Kasumi-1 (cell line): ENCODE data around the gene TBC1D10B.
"Not testable (repeated sequence)": the region's sequence is repeated elsewhere in the genome, so short reads cannot be mapped to it uniquely, and the experiment has no call there.

Experiments
- DNase-seq, 2 experiments: peaks; one replicate each; lab custom pipeline; 2025; lab: John Stamatoyannopoulos, UW

Gene TBC1D10B

DNA sequence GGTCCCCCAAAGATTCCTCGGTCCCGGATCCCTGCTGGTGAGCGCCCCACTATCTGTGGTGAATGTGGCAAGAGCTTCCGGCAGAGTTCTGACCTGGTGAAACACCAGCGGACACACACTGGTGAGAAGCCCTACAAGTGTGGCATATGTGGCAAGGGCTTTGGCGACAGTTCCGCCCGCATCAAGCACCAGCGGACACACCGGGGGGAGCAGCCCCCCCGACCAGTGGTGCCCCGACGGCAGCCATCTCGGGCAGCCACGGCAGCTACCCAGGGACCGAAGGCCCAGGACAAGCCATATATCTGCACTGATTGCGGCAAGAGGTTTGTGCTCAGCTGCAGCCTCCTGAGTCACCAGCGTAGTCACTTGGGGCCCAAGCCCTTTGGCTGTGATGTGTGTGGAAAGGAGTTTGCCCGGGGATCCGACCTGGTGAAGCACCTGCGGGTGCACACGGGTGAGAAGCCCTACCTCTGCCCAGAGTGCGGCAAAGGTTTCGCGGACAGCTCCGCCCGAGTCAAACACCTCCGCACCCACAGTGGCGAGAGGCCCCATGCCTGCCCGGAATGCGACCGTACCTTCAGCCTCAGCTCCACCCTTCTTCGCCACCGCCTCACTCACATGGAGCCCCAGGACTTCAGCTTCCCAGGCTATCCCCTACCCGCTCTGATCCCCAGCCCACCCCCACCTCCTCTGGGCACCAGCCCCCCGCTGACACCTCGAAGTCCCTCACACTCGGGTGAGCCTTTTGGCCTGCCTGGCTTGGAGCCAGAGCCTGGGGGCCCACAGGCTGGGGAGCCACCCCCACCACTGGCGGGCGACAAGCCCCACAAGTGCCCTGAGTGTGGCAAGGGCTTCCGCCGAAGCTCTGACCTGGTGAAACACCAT is 27.7 kb upstream of the TBC1D10B start:
- DNase-seq, result no peak

DNA sequence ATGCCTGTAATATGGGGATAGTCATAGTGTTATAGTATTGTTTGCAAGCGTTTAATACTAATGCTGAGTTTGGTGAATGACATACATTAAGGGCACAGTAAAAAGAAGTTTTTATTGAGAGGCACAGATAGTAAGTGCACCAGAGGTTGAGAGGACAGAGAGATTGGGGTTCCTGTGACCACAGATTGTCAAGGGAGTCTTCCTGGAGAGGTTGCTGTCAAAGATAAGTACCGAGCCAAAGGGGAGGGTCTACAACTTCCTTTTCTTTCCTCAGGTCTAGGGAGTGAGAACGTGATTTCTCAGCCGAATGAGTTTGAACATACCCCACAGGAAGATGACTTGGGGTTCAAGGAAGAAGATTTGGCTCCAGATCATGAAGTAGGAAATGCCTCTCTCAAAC is 26.8 kb upstream of the TBC1D10B start:
- DNase-seq, result no peak

DNA sequence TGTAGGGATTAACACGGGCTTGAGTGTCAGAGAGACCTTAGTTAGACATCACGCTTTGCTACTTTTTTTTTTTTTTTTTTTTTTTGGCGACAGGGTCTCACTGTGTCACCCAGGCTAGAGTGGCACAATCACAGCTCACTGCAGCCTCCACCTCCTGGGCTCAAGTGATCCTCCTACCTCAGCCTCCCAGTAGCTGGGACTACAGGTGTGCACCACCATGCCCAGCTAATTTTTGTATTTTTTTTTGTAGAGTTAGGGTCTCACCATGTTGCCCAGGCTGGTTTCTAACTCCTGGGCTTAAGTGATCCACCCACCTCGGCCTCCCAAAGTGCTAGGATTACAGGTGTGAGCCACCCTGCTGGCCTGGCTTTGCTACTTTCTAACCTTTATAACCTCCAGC is 26.3 kb upstream of the TBC1D10B start:
- not testable (repeated sequence) for DNase-seq

DNA sequence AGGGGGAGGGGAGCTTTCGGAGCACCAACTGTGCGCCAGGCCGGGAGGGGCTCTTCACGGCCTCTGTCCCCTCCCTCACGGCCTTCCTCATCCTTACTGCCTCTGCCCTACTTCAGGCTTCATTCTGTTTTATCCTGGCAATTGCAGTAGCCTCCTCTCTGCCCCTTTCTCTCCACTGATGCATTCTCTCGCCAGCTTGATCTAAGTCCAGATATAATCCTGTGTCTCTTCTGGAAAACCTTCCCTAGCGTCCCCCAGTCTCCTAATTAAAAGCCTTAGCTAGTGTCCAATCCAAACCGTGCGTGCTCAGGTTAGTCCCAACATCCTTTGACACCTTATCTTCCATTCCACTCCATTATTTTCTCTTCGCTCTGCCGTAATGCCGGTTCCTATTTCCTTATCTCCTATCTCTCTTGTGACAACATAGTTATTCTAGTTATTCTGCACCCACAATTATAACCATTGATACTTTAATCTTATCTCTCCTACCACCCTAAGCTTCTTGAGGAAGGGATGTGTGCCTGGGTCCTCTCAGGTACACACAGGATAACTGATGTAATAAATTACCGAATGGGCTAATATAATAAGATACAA is 25.8 kb upstream of the TBC1D10B start:
- no peak for DNase-seq

DNA sequence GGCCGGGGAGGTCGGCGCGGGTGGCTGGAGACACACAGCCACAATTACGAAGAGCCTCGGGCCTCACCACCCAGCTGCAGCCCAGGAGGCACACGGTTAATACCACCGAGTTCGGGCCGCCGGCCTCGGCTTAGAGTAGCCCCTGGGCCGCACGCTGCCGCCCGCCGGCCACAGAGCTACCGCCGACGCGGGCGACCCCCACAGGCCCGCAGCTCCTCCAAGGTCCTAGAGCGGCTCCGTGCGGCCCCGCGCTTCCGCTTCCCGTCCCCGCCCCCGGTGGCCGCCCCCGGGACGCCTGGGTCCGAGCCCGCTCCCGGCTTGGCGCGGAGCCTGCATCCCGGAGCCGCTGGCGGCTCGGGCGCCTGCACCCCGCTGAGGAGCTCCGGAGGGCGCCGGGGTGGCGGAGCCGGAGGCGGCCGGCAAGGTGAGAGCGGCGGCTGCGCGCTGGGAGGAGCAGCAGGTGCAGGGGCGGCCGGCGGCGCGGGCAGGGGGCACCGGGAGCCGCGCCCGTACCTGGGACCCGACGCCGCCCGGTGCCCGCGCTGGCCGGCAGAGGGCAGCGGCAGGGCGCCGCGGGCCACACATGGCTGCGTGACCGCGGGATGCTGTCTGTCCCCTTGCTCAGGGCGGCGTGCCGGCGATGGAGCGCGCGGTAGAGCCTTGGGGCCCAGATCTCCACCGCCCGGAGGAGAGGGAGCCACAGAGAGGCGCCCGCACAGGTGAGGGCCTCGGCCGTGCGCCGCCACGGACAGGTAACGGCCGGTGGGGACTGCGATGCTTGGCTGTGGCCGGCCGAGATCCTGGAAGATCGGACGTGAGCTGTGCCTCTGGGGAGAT is 25.1 kb upstream of the TBC1D10B start, which contains the start of gene ZNF48:
TSS of gene ZNF48 (plus strand) at position 266 of the 837 bp plus-strand sequence. CDS start at position 641, 375 bp downstream.
- peak; percentile 24 to 36 for DNase-seq

DNA sequence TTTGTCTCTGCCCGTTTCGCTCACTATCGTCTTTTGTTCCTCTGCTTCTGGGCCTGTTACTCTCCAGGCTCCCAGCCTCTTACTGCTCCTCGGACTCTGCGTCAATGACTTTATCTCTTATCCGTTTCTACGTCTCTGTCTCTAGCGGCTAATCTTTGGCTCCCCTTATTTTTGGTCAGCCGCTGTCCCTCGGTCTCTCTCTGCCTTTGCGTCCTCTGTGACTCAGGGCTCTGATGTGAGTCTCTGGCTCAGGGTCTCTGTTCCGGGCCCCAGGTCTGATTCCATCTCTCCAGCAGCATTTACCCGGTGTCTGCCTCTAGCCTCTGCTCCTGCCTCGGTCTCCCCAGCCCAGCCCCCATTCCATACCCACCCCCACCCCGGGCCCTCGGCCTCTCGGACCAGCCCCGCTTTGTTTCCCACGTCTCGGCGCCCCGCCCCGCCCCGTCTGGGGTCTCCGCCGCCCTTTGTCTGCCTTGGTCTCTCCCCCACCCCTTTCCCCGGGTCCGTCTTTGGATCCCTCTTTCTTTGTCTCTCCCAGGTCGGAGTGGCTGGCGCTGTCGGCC is 24.4 kb upstream of the TBC1D10B start:
- no peak for DNase-seq

DNA sequence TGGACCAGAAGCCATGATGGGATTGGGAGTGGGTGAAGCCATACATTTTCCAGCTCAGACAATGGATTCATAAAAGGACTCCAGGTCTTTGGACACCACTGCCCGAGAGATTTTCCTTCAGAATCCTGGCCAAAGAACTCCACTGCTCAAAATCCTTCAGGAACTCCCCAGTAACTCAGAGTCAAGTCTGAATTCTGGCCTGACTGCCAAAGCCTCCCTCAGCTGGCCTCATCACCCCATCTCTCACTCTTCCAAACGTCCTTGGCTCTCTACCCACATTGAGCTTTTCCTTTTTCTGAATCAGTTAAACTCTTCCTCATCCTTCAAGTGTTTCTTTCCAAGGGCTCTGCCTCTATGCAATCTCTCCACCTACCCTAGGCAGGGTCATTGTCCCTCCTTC is 13.2 kb upstream of the TBC1D10B start:
- DNase-seq, result no peak

DNA sequence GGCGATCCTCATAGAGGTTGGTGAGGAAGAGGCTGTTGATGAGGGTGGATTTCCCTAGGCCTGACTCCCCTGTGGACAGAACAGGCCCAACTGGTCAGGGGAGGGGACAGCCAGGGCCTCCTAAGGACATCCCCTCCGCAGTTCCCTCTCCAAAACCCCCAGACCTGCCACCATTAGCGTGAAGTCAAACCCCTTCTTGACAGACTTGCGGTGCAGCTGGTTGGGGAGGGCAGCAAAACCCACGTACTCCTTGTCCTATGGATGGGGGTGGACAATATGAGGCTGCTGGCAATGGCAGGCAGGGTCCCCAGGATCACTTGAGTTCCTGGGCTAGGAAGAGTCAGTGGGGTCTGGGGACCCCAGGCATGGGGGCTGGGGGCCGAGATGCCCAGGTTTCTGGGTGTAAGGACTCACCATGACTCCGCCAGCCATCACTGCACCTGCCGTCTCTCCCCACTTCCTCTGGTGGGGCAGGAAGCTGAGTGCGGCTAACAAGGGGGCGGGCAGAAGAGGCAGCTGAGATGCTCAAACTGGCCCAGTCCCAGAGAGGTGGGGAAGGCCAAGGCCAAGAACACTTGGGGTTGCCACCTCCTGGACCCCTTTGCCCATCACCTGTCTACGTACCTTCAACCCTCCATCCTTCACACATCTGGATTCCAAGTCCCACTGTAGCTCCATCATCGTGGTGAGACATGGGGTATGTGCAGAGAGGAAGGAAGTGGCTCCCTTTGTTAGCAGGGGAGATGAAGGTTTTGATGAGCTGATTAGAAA is 12.0 kb upstream of the TBC1D10B start, which contains the start of gene SEPTIN1:
TSS of gene SEPTIN1 (minus strand) at position 451 of the 771 bp plus-strand sequence. CDS start at position 432, 19 bp downstream.
- no peak for DNase-seq

DNA sequence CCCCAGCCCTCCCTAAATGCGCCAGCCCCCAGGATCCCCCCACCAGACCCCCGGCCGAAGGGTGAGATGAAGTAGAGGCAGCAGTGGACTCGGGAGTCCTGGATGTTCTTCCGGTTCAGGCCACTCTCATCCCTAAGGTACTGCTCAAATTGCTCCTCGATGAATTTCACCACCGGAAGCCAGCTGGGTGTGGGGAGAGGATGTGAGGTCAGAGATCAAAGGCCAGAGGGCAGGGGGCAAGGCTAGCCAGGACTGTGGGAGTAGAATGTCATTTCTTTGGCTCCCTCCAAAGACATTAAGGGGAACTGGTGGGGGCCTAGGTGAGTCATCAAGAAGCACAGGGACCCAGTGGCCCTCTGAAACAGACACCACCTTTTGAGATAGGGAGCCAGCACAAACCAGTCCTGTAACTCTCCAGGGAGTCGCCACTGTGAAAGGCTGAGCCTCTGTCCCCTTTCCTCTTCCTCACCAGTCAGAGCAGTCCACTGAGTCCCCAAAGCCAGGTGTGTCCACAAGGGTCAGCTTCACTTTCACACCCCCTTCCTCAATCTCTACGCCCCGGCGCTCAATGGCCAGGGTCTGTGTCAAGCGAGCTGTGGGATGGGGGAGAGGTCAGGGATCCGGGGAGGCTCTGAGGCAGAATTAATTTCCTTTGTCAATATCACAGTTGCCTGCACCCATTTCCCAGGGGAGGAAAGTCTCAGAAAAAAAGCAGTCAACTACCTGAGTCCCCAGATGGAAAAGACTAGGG is 11.2 kb upstream of the TBC1D10B start:
- no peak for DNase-seq

DNA sequence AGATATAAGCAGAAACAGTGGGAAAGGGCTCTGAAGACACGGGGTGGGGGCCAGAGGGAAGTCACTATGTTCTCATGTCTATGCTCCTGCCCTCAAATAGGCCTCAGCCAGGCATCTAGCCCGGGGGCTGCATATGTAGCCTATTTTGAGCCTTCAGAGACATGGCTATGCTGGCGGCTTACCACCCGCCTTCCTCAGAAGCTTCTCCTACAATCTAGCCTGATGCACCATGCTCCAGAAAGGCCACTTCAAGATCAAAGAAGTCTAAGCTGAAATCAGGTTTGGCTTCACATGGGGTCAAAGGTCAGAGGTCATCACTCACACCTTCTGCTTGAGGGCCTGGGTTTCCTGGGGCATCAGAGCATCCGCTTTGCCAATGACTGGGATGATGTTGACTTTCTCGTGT is 10.5 kb upstream of the TBC1D10B start:
- no peak for DNase-seq

DNA sequence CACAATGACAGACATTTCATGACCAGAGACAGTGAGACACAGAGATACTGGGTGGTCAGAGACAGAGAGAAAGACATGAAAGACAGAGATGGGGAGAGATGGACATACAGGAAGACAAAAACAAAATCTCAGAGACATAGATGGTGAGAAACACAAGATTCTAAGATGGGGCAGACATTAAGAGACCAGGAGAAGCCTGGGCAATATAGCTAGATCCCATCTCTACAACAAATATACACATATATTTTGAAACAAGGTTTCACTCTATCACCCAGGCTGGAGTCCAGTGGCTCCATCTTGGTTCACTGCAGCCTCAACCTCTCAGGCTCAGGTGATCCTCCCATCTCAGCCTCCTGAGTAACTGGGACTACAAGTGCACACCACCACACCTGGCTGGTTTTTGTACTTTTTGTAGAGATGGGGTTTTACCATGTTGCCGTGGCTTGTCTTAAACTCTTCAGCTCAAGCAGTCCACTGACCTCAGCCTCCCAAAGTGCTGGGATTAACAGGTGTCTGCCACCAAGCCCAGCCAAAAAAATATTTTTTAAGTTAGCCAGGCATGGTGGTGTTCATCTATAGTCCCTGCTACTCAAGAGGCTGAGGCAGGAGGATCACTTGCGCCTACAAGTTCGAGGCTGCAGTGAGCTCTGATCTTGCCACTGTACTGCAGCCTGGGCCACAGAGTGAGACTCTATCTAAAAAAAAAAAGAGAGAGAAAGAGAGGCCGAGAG is 9.9 kb upstream of the TBC1D10B start:
- DNase-seq, result no peak

DNA sequence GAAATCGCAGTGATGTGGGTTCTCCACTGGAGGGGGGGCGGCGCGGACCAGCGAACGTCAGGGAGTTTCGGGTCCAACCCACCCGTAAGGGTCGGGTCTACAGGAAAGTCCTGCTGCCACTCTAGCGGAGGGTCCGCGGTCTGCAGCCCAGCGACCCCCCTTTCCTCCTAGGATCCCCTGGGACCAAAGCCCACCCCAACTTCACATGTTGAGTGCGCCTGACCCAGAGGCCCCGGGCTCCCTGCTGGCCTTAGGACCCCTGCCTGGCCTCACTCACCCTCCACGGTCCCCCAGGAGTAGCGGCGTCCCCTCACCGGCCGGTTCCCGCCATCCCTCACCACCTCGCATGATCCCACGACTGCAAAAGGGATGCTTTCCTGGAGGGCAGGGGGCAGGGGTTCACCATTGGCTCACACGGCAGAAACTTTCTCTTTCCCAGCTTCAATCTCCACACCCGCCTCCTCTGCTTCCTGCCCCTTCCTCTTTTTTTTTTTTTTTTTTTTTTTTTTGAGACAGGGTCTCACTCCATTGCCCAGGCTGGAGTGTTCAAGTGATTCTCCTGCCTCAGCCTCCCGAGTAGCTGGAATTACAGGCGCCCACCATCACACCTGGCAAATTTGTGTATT is 9.0 kb upstream of the TBC1D10B start:
- no peak for DNase-seq

DNA sequence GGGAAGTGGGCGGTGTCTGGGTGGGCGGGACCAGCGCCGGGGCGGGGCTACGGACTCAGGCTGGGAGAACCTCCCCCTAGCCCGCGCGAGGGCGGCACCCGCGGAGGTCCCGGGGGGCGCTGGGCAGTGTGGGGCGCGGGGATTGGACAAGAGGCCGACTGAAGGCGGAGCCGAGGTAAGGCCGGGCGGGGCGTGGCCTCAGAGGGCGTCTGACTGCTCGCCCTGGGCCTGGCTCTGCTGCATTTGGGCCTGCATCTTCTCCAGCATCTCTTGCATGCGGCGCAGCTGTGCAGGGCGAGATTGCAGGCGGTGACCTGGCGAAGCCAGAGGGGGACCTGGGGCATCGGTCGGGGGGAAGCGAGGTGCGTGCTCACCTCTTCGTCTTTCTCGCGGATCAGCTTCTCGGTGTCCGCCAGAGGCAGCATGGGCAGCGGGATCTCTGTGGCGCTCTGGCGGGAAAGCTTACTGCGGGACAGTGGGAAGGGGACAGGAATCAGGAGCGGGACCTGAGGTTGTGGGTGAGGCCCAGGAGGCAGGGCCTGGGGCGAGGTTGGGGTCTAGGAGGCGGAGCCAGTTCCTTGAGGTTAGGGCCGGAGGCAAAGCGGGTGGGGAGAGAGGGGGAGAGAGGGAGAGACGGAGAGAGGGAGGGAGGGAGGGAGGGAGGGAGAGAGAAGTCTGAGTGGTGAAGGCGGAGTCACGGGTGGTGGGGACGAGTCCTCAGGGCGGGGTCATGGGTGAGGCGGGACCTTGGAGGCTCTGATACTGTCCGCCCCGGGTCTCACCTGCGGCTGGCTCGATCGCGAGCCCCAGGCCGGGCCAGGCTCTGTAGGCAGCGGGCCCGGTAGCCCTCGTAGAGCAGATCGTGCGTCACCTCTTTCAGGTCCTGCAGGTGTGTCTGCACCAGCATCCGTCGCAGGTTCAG is 8.2 kb upstream of the TBC1D10B start:
- peak; percentile 71 to 79 for DNase-seq

DNA sequence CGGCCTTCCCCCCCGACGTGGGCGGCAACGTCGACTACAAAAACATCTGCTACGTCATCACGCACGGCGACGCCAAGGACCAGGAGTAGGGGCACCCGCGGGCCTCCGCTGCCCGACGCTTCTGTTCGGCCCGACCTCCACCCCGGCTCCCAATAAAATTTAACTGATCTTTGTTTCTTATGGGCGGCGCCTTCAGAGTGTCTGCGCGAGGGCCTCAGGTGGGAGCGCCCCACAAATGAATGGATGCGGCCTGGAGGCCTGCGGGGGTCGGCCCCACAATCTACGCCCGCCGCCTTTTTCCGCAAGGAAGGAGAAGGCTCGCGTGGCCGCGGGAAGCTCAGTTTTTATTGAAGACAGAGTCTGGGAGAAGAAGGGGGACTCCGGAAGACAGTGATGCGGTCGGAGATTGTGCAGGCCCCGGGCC is 7.5 kb upstream of the TBC1D10B start:
- DNase-seq, result peak; percentile 61 to 68

DNA sequence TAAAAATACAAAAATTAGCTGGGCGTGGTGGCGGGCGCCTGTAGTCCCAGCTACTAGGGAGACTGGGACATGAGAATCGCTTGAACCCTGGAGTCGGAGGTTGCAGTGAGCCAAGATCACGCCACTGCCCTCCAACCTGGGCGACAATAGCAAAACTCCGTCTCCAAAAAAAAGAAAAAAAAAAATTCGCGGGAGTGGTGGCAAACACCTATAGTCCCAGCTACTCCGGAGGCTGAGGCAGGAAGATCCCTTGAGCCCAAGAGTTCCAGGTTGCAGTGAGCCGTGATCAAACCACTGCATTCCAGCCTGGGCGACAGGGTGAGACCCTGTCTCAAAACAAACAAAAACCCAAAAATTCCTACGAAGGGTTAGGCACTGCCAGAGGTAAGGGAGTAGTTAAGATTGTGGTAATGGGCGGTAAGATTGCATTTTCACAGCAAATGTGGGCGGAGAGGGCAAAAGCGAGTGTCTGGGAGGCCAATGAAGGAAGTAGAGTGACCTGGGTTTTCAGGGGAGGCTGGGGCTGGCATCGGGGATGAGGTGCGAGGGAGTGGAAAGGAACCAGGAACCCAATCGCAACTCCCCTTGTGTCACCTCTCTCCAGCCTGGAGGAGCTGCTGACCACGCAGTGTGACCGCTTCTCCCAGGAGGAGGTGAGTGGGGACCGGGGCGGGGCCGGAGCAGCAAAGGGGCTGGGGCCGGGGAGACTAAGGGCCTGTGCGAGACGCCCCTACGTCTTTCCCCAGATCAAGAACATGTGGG is 6.9 kb upstream of the TBC1D10B start:
- peak; percentile 37 to 68 for DNase-seq

DNA sequence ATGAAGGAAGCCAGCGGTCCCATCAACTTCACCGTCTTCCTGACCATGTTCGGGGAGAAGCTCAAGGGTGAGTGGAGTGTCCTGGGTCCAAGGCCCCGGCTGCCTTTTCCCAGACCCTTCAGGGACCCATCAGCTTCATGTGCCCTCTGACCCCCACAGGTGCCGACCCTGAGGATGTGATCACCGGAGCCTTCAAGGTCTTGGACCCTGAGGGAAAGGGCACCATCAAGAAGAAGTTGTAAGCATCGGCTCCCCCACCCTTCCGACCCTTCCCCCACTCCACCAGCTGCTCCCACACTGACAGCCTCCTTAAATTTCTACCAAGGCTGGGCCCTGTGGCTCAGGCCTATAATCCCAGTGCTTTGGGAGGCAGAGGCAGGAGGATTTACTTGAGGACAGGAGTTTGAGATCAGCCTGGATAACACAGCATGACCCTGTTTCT is 6.2 kb upstream of the TBC1D10B start:
- no peak for DNase-seq

DNA sequence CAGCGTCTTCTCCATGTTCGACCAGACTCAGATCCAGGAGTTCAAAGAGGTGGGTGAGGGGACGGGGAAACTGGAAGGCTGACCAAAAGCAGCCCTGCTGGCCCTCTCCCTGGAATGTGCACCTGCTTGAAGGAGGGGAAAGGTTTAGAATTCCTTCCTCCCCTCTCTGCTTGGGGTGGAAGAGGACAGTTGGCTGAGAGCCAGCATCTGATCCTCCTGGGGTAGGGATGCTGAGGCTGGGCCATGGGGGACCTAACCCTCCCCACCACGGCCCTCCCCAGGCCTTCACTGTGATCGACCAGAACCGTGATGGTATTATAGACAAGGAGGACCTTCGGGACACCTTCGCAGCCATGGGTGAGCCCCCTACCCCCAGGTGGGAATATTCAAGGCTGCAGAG is 5.6 kb upstream of the TBC1D10B start:
- DNase-seq, result no peak
